CD4-positive, alpha-beta T cell treated with Interleukin-15 for 1 hour (primary cell): ENCODE data around the gene RAB33B.

Source experiments
- DNase-seq: peaks from one replicate; pipeline ENCODE4 v3.0.0-alpha.2; 2020

RAB33B gene

GRCh38 chr4:139509727-139510410 lies 55.9 kb downstream of the RAB33B start:
- DNase-seq, result no peak

DNA sequence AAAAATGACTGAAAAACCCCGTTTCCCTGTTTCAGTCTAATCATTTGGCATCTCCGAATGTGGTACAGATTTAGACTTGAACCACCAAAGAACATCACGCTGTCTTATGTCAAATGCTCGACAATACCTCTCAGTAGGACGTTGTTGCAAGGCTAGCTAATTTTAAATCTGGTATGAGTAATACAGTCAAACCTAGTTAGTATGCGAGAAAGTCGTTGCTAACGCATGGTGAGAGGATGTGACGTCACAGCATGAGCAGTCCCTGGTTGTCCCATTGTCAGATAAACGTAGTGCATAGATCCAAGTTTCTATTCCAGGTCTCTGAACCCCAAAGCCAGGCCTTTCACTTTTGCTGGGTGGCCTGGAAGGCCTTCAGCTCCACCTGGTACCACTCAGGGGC lies 57.4 kb downstream of the RAB33B start:
- no peak for DNase-seq

DNA sequence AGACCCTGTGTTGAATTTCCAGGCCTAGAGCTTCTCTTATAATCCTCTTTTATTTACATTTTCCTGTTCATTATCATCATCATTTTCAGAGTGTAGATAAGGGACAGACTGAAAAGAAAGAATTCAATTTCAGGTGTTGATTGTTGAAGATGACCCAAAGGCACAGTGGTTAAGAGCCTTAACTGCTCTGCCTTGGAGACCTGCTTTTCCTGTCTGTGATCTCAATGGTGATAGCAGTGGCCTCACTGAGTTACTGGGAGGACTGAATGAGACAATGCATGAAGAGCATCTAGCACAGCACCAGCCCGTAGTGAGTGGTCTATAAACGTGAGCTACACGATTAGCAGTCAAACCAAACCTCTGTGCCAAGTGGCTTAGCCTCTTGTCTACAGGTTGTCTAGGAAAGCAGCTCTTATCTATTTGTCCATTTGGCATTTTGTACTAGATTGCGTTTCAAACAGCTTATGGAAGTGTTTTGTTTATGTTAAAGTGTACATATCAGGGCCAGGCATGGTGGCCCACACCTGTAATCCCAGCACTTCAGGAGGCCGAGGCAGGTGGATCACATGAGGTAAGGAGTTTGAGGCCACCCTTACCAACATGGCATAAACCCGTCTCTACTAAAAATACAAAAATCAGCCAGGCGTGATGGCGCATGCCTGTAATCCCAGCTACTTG lies 60.6 kb downstream of the RAB33B start:
- DNase-seq, result no peak

DNA sequence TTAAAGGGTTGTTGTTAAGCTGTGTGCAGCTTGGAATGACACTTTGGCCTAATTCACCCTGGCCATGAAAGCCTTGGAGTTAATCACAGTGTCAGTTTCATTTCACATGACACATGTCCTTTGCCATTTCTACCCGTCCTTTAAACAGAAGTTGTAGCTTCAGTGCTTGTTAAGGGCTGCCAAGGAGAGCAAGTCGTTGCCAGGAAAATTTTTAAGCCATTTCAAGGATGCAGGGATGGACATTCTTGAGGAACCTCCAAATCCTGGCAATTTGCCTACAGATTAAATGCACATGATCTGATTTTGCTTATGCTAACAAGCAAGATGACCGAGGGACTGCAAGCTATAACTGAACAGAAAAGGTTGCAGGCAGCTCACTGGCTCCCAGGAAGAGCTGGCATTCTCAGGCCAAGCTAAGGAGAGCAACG lies 61.6 kb downstream of the RAB33B start:
- no peak for DNase-seq

GRCh38 chr4:139521754-139522401 lies 68.0 kb downstream of the RAB33B start:
- DNase-seq, result no peak

GRCh38 chr4:139522457-139522856 lies 68.5 kb downstream of the RAB33B start:
- no peak for DNase-seq

GRCh38 chr4:139523076-139523475 lies 69.2 kb downstream of the RAB33B start:
- no peak for DNase-seq

GRCh38 chr4:139524062-139524631 lies 70.2 kb downstream of the RAB33B start:
- DNase-seq, result no peak

DNA sequence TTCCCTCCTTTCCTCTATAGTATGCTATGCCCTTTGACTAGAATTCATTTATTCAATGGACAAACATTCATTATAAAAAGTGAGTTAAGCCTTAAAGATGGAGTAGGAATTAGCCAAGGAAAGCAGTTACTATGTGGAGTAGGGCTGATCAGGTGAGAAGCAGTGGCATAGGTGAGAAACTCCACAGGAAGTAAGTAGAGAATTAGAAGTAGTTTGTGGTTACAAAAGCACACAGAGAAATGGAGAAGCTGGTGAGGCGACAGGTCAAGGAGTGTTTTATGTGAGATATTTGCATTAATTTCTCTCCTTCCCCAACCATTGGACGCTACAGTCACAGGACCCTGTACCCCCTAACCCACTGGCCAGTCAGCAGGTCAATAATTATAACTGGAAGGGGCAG lies 71.5 kb downstream of the RAB33B start:
- no peak for DNase-seq
